Esophagus muscularis mucosa (tissue), 4 donors: ENCODE results near the gene GLCCI1. TPM values are rescaled to one million over a fixed set of nuclear protein-coding genes. Genes with fewer than 3 reads are reported as not detected.

Experiments used
- DNase-seq: peaks from one replicate; pipeline ENCODE4 v3.0.0-alpha.2; 2017; ENCODE audit errors: extremely low spot score
- H3K27ac ChIP-seq, 4 donors: fragments of 200-600 bp; sonication (generic); replicated peaks in 1 of 4; 1 replicate in 3 of 4; 2 replicates in 1 of 4; pipeline ENCODE4 v1.5.1; 2016 to 2019; ENCODE audit warnings: mild to moderate bottlenecking in 1 of 4
- H3K27me3 ChIP-seq, 4 donors: fragments of 200-600 bp; sonication (generic); one replicate each; pipeline versions ENCODE4 v1.5.1 to v1.6.0; 2016 to 2019
- H3K36me3 ChIP-seq, 4 donors: fragments of 200-600 bp; sonication (generic); one replicate each; pipeline ENCODE4 v1.5.1; 2016 to 2019
- H3K4me1 ChIP-seq, 4 donors: fragments of 200-600 bp; sonication (generic); one replicate each; pipeline ENCODE4 v1.5.1; 2016 to 2019
- H3K4me3 ChIP-seq, 4 donors: fragments of 200-600 bp; sonication (generic); 1 replicate in 2 of 4; 2 replicates in 2 of 4; pipeline ENCODE4 v1.5.1; 2016 to 2019; ENCODE audit warnings: mild to moderate bottlenecking in 4 of 4, moderate library complexity in 1 of 4
- H3K9me3 ChIP-seq, 4 donors: fragments of 200-600 bp; sonication (generic); 1 replicate in 3 of 4; 2 replicates in 1 of 4; pipeline ENCODE4 v1.5.1; 2016 to 2019
- EP300 ChIP-seq: sonication (generic); formaldehyde crosslinking; IDR thresholded peaks from one replicate; pipeline ENCODE4 v1.6.1; 2017; ENCODE audit warnings: antibody characterized with exemption
- POLR2A ChIP-seq: fragments of 450-650 bp; IDR thresholded peaks from one replicate; pipeline ENCODE4 v1.6.1; 2017; ENCODE audit warnings: antibody characterized with exemption, moderate library complexity, mild to moderate bottlenecking, low read depth
- POLR2AphosphoS5 ChIP-seq, 2 donors: sonication (generic); formaldehyde crosslinking; IDR thresholded peaks; one replicate each; pipeline ENCODE4 v1.6.1; 2017; ENCODE audit warnings: antibody characterized with exemption in 2 of 2
- WGBS: methylation state at CpG from one replicate; pipeline ENCODE4 v1.1.5; 2018; 5-methylcytosine and 5-hydroxymethylcytosine counted together
- intact Hi-C: fragments of 100-400 bp; cut with DNase I; formaldehyde crosslinking; loops from one replicate; pipeline ENCODE4 v1.15.1; 2023
- total RNA-seq, 4 donors: library from RNA; depleted of rRNA; stranded (reverse); fragments of >200 nt; gene quantifications; one replicate each; pipeline versions ENCODE4 v1.1.0 to v1.2.1, GENCODE V29; 2016
- TF ChIP-seq, protein P1 (sequence below), 3 experiments: fragments of 200-600 bp in 2 of 3; fragments of 450-650 bp in 1 of 3; sonication (generic) in 2 of 3; IDR thresholded peaks; one replicate each; pipeline ENCODE4 v1.5.1; 2017 to 2019; ENCODE audit warnings: antibody characterized with exemption in 3 of 3, mild to moderate bottlenecking in 2 of 3, moderate library complexity in 1 of 3

Gene GLCCI1
- total RNA-seq, 4 donors from 2014 or later, result 2.8 to 8.3 (median 4.8) TPM

DNA sequence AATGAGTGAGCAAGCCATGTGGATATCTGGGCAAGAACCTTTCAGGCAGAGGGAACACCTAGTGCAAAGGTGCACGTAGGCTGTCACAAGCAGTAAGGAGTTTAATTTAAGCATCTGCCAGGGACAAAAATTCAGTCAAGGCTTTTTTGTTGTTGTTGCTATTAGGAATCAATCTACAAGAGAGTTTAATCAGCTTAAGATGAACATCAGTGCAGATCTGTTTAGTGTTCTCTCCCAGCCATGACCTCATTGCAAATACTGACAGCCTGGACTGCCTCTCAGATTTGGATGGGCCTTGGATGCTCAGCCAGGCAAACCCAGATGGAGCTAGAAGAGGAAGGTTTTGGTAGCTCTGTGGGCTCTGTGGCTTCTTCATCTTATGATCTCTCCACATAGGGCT, 3.3 kb upstream of the GLCCI1 start:
- Histone ChIP-seq H3K9me3 (no peaks in the 10 kb centered on the region), H3K27me3 (no peaks in the 10 kb centered on the region), H3K4me3 (no peak overlapping the region), H3K4me1 (peaks cover 2 to 10% (median 5%) of the 10 kb centered on the region in 4 donors), H3K36me3 (no peaks in the 10 kb centered on the region), H3K27ac (no peak overlapping the region)
- 92% methylated on average over 1 of the region's 1 CpG for WGBS
- TF ChIP-seq EP300, result no peak
- TF ChIP-seq, protein P1, sequence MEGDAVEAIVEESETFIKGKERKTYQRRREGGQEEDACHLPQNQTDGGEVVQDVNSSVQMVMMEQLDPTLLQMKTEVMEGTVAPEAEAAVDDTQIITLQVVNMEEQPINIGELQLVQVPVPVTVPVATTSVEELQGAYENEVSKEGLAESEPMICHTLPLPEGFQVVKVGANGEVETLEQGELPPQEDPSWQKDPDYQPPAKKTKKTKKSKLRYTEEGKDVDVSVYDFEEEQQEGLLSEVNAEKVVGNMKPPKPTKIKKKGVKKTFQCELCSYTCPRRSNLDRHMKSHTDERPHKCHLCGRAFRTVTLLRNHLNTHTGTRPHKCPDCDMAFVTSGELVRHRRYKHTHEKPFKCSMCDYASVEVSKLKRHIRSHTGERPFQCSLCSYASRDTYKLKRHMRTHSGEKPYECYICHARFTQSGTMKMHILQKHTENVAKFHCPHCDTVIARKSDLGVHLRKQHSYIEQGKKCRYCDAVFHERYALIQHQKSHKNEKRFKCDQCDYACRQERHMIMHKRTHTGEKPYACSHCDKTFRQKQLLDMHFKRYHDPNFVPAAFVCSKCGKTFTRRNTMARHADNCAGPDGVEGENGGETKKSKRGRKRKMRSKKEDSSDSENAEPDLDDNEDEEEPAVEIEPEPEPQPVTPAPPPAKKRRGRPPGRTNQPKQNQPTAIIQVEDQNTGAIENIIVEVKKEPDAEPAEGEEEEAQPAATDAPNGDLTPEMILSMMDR (IDR thresholded peaks at IDR 0.05), result no peak
- TF ChIP-seq POLR2A, result no peak
- TF ChIP-seq POLR2AphosphoS5 (IDR thresholded peaks at IDR 0.05), result no peak
- intact Hi-C loops, result loop anchor here (10.0 kb wide), 1 partner anchor 270 kb away; no protein-coding TSS in a partner anchor
- DNase-seq, result no peak

DNA sequence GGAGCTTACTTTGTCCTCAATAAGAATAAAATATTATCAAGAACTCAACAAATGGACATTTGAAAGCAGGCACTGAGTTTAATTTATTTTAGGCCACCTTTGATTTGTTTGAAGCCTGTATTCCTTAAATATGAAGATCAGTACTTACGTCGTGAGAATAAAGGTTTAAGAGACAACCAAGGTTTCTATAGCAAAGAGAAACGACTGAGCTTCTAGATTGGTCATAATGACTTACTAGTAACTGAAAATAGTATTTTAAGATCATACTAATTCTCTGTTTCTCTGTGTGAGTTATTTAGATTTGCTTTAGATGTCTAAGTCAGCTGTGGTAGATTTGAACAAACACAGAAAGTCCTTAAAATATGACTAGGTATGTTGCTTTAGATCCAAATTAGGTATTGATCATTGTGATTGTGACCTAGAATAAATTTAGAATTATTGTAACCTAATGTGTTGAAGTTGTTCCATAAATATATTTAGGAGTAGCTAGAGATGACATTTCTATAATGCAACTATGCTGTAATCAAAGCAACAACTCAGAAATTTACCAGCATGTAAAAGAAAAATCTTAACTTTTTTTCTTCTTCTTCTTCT, 2.4 kb upstream of the GLCCI1 start:
- H3K27ac ChIP-seq, result no peak overlapping the region
- no peaks in the 10 kb centered on the region for H3K36me3 ChIP-seq
- H3K27me3 ChIP-seq, result no peaks in the 10 kb centered on the region
- no peaks in the 10 kb centered on the region for H3K9me3 ChIP-seq
- no peak overlapping the region for H3K4me3 ChIP-seq
- DNase-seq, result no peak
- TF ChIP-seq, protein P1 (IDR thresholded peaks at IDR 0.05), result no peak
- TF ChIP-seq POLR2AphosphoS5 (IDR thresholded peaks at IDR 0.05) (no peak), POLR2A (no peak), EP300 (no peak)
- peaks cover 11 to 19% (median 15%) of the 10 kb centered on the region in 4 donors for H3K4me1 ChIP-seq
- intact Hi-C loops, result loop anchor here (10.0 kb wide), 1 partner anchor 271 kb away; no protein-coding TSS in a partner anchor
- WGBS, result 50% methylated on average over 3 of the region's 3 CpGs

DNA sequence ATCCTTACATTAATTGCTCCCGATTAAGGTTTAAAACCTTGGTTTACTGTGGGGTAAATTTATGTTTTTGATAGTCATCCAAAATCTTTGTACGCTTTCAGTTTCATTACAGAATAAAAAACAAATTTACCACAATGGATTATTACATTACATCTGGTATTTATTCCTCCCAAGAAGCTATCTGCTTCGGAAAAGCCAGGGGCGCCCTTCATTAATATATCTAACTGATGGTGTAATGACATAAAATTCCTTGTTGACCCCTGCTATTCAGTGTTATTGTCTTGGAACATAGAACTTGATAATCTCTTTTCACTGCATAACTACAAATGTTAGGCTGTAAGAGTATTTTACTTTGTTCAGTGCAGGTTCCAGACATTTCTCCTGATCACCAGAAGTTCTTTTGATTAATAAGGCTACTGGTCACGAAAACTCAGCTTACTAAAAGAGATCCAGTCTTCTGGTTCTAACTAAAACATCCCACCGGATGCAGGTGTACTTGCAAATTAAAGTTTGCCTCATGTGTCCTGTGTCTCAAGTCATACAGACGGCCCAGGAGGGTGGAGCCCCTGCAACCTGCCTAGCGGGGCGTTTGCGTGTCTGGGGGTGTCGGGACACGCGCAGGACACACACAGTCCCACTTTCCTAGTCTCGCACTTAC, 581 bp upstream of the GLCCI1 start:
- DNase-seq, result no peak
- Histone ChIP-seq H3K4me1 (peaks cover 12 to 28% (median 19%) of the 10 kb centered on the region in 4 donors), H3K27ac (peak overlapping the region; percentile 90 to 94 (median 94)), H3K27me3 (no peaks in the 10 kb centered on the region), H3K36me3 (no peaks in the 10 kb centered on the region), H3K4me3 (peak overlapping the region; percentile 88 to 99 (median 98)), H3K9me3 (no peaks in the 10 kb centered on the region)
- TF ChIP-seq, protein P1 (IDR thresholded peaks at IDR 0.05), result no peak
- TF ChIP-seq EP300, result no peak
- TF ChIP-seq POLR2A, result no peak
- TF ChIP-seq POLR2AphosphoS5 (IDR thresholded peaks at IDR 0.05), result no peak
- intact Hi-C loops, result loop anchor here (10.0 kb wide), 1 partner anchor 273 kb away; no protein-coding TSS in a partner anchor
- 9% methylated on average over 14 of the region's 14 CpGs for WGBS

DNA sequence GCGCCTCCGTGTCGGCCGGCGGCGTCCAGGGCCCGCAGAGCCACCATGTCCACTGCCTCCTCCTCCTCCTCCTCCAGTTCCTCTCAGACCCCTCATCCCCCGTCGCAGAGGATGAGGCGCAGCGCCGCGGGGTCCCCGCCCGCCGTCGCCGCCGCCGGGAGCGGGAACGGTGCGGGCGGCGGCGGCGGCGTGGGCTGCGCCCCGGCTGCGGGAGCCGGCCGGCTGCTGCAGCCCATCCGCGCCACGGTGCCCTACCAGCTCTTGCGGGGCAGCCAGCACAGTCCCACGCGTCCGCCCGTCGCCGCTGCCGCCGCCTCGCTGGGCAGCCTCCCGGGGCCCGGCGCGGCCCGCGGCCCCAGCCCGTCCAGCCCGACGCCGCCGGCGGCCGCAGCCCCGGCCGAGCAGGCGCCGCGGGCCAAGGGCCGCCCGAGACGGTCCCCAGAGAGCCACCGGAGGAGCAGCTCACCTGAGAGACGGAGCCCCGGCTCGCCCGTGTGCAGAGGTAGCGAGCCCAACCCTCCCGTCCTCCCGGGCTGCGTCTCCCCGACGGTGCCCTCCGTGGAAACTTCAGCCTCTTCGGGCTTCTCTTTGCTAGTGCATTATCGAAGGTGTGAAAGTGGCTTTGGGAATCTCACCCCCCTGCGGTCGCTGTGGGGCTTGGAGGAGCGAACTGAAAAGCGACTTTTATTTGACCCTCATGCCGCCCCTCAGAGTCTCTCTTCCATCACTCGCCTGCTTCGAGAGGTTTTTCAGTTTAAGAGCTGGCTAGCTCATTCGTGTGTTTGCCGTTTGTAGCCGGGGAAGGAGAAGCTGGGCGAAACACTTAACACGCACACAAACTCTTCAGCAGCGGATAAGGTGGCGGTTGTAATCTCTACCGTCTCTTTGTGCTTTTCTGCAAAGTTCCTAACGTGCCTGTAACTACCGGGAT, 975 bp downstream of the GLCCI1 start:
- intact Hi-C loops, result loop anchor here (10.0 kb wide), 1 partner anchor 275 kb away; no protein-coding TSS in a partner anchor
- Histone ChIP-seq H3K9me3 (no peaks in the 10 kb centered on the region), H3K27ac (peak overlapping the region; percentile 90 to 94 (median 94)), H3K27me3 (no peaks in the 10 kb centered on the region), H3K4me3 (peak overlapping the region; percentile 88 to 99 (median 98)), H3K36me3 (no peaks in the 10 kb centered on the region), H3K4me1 (peaks cover 12 to 28% (median 19%) of the 10 kb centered on the region in 4 donors)
- no peak for DNase-seq
- WGBS, result 0% methylated on average over 20 of the region's 98 CpGs
- TF ChIP-seq EP300 (no peak), POLR2AphosphoS5 (IDR thresholded peaks at IDR 0.05) (peak in 1 of 2 donors; percentile 4)
- TF ChIP-seq, protein P1 (IDR thresholded peaks at IDR 0.05), result peak in 1 of 3 experiments; percentile 13
